Cortex of kidney (tissue), 1 donor: Measurements from ENCODE around the gene CACNA2D4.

Experiments used
- DNase-seq: peaks from one replicate; lab custom pipeline; 2025; lab: John Stamatoyannopoulos, UW

CACNA2D4 gene

GRCh38 chr12:1919284-1919683, 832 bp upstream of the CACNA2D4 start:
- no peak for DNase-seq

- DNase-seq: no peak
Measured at GRCh38 chr12:1918884-1919236, 408 bp upstream of the CACNA2D4 start.

- no peak for DNase-seq
Measured at GRCh38 chr12:1917172-1918070, 1.0 kb downstream of the CACNA2D4 start.

GRCh38 chr12:1916371-1917171, 1.9 kb downstream of the CACNA2D4 start:
- no peak for DNase-seq

GRCh38 chr12:1915082-1915968, 3.1 kb downstream of the CACNA2D4 start:
- DNase-seq: no peak

GRCh38 chr12:1914114-1914911, 4.1 kb downstream of the CACNA2D4 start:
- no peak for DNase-seq

- no peak for DNase-seq
Measured at GRCh38 chr12:1913377-1914113, 4.9 kb downstream of the CACNA2D4 start.

- DNase-seq: no peak
Measured at GRCh38 chr12:1912580-1913376, 5.7 kb downstream of the CACNA2D4 start.

- no peak for DNase-seq
Measured at GRCh38 chr12:1911598-1912575, 6.6 kb downstream of the CACNA2D4 start.

- no peak for DNase-seq
Measured at GRCh38 chr12:1910468-1910867, 8.0 kb downstream of the CACNA2D4 start.

- DNase-seq: no peak
Measured at GRCh38 chr12:1908758-1909157, 9.7 kb downstream of the CACNA2D4 start.

GRCh38 chr12:1907652-1908611, 10.5 kb downstream of the CACNA2D4 start:
- DNase-seq: no peak

- no peak for DNase-seq
Measured at GRCh38 chr12:1906579-1906978, 11.9 kb downstream of the CACNA2D4 start.

GRCh38 chr12:1904875-1905274, 13.6 kb downstream of the CACNA2D4 start:
- DNase-seq: no peak

GRCh38 chr12:1896964-1897363, 21.5 kb downstream of the CACNA2D4 start:
- DNase-seq: no peak

GRCh38 chr12:1890810-1891209, 27.6 kb downstream of the CACNA2D4 start:
- no peak for DNase-seq

- DNase-seq: no peak
Measured at GRCh38 chr12:1890119-1890703, 28.2 kb downstream of the CACNA2D4 start.
